22Rv1 (cell line): ENCODE measurements around the gene ALMS1.
"Not testable (repeated sequence)": the region's sequence is repeated elsewhere in the genome, so short reads cannot be mapped to it uniquely, and the experiment has no call there.

Source experiments
- H3K27ac ChIP-seq: fragments of 450-650 bp; 2 replicates; pipeline ENCODE4 v1.5.1; 2017
- CTCF ChIP-seq: fragments of 450-650 bp; IDR thresholded peaks from 2 replicates; pipeline ENCODE4 v1.5.1; 2017; ENCODE audit warnings: mild to moderate bottlenecking
- ZFX ChIP-seq: fragments of 450-650 bp; IDR thresholded peaks from 2 replicates; pipeline ENCODE4 v1.6.1; 2017; ENCODE audit warnings: antibody characterized with exemption, borderline replicate concordance

Gene ALMS1

GRCh38 chr2:73610111-73610510, 224.5 kb downstream of the ALMS1 start:
- TF ChIP-seq ZFX (no peak), CTCF (no peak)
- H3K27ac ChIP-seq = no peak overlapping the region

DNA sequence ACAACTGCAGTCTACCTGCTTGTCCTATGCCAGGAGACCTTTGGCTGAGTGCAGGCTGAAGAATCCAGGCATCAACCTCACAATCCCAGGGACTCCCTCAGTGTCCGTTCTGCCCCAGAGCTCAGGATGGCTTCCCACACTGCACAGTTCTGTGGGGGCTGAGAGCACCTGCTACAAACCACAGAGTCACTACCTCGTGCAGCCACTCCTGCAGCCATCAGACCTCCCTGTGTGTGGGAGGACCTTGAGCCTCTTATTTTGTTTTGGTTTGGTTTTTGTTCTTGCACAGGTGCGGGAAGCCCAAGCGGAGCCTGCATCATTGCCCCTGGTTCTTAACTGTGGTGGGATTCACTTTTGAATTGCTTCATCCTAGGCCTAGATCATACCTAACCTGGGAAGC, 225.6 kb downstream of the ALMS1 start:
- H3K27ac ChIP-seq = no peak overlapping the region
- no peak for TF ChIP-seq CTCF
- no peak for TF ChIP-seq ZFX

GRCh38 chr2:73611867-73612266, 226.2 kb downstream of the ALMS1 start:
- no peak overlapping the region for H3K27ac ChIP-seq
- TF ChIP-seq ZFX = no peak
- no peak for TF ChIP-seq CTCF

GRCh38 chr2:73614105-73614504, 228.5 kb downstream of the ALMS1 start:
- no peak overlapping the region for H3K27ac ChIP-seq
- TF ChIP-seq ZFX (no peak), CTCF (no peak)

GRCh38 chr2:73614997-73615396, 229.4 kb downstream of the ALMS1 start:
- TF ChIP-seq ZFX (no peak), CTCF (no peak)
- H3K27ac ChIP-seq = no peak overlapping the region

- H3K27ac ChIP-seq = not testable (repeated sequence)
Observed at GRCh38 chr2:73619925-73620324, 234.3 kb downstream of the ALMS1 start.

DNA sequence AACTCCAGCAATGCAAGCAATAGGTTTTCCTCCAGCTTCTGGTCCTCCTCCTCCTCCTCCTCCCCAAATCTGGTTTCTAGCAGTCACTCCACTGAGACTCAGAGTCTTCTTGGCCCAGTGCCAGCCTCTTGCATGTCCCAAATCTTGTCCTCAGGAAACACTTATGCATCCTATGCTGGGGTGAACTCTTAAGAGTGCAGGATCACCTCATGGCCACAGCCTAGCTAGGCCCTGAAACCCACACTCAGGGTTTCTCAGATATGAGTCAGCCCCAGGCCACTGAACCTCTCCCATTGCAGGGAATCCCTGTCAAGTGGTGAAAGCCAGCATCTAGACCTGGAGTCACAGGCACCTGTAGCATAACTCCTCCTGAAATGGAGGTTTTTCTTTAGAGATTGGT, 238.4 kb downstream of the ALMS1 start:
- H3K27ac ChIP-seq = not testable (repeated sequence)

More at GRCh38 chr2:73619925-73620324, 234.3 kb downstream of the ALMS1 start:
- TF ChIP-seq CTCF = peak; percentile 37; the same call in 1 of the 2 replicates

- not testable (repeated sequence) for H3K27ac ChIP-seq
Observed at GRCh38 chr2:73624625-73625024, 239.0 kb downstream of the ALMS1 start.

GRCh38 chr2:73626237-73626636, 240.6 kb downstream of the ALMS1 start:
- not testable (repeated sequence) for H3K27ac ChIP-seq

- not testable (repeated sequence) for H3K27ac ChIP-seq
Observed at GRCh38 chr2:73628493-73628892, 242.9 kb downstream of the ALMS1 start.
